GM21526 (cell line): ENCODE measurements around the gene HOXD11.

ENCODE experiments used
- ATAC-seq: cut with Tn5 transposase; IDR thresholded peaks from one replicate; pipeline ENCODE4 v1.9.1; 2021; ENCODE audit warnings: moderate library complexity; ENCODE audit not compliant: unreplicated experiment, low FRiP score

HOXD11 gene

DNA sequence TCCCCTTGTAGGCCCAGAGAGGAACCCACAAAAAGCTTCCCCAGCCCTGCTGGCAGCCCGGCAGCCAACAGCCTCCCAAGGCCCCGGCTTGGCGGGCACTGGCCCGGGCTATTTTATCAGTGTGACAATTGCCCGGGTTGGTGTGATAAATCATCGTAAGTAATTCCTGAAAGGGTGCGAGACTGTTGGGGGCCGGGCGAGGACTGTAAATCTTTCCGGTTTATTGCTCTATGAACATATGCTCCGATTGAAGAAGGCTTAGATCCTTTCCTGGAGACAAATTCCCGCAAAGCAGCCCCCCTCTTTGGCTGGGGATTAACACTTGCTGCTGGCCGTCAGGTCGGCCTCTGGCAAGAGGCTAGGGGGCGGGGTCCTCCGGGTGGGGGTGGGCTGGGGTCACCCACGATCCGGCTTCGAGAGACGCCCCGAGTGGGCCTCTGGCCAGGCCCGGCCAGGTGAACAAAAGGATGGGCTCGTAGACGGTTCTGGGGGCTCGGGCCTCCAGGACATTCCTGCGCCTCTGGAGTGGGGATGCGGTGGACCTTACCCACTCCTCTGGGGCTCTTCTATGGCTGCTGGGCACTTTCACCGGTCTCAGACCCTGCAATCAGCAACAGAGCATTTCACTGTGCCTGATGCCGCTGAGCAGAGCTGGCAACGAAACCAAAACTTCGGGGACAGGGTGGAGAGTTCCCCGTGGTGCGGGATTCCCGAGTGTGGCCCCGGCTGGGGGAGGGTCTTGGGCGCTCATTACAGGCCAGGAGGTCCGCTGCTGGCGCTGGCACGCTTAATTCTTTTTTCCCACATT, 52.0 kb downstream of the HOXD11 start:
- ATAC-seq = no peak
